Mesenchymal stem cell (in vitro differentiated cells and primary cell): ENCODE measurements around the gene NMNAT2.

Experiments
- DNase-seq: peaks from one replicate; pipeline ENCODE4 v3.0.0-alpha.2; 2013
- H2AFZ ChIP-seq: one replicate; pipeline ENCODE4 v1.6.1; 2013; ENCODE audit warnings: low read depth, mild to moderate bottlenecking, control low read depth, inconsistent platforms, low read length, moderate library complexity
- H2AK5ac ChIP-seq: 2 replicates; pipeline ENCODE4 v1.6.1; 2013; ENCODE audit warnings: low read length, moderate library complexity, mild to moderate bottlenecking, inconsistent platforms; ENCODE audit not compliant: severe bottlenecking
- H2BK120ac ChIP-seq: one replicate; pipeline ENCODE4 v1.6.1; 2013; ENCODE audit warnings: low read depth, mild to moderate bottlenecking, inconsistent platforms, low read length, moderate library complexity
- H2BK12ac ChIP-seq, 2 experiments: one replicate each; pipeline ENCODE4 v1.6.1; 2013; ENCODE audit warnings: inconsistent platforms in 2 of 2, low read length in 2 of 2, mild to moderate bottlenecking in 2 of 2, moderate library complexity in 2 of 2, control low read depth in 1 of 2
- H2BK15ac ChIP-seq: one replicate; pipeline ENCODE4 v1.6.1; 2013; ENCODE audit warnings: mild to moderate bottlenecking, low read depth, inconsistent platforms; ENCODE audit not compliant: poor library complexity, severe bottlenecking
- H2BK5ac ChIP-seq: 2 replicates; pipeline ENCODE4 v1.6.1; 2013; ENCODE audit warnings: low read depth, mild to moderate bottlenecking, low read length, control low read depth, inconsistent platforms; ENCODE audit not compliant: poor library complexity, severe bottlenecking
- H3K14ac ChIP-seq, 2 experiments: one replicate each; pipeline ENCODE4 v1.6.1; 2013; ENCODE audit warnings: inconsistent platforms in 2 of 2, low read length in 2 of 2, control low read depth in 1 of 2, mild to moderate bottlenecking in 1 of 2, moderate library complexity in 1 of 2
- H3K18ac ChIP-seq, 2 experiments: one replicate each; pipeline ENCODE4 v1.6.1; 2013; ENCODE audit warnings: inconsistent platforms in 2 of 2, low read length in 2 of 2, control low read depth in 1 of 2, low read depth in 1 of 2, mild to moderate bottlenecking in 1 of 2
- H3K23ac ChIP-seq, 2 experiments: one replicate each; pipeline ENCODE4 v1.6.1; 2013; ENCODE audit warnings: inconsistent platforms in 2 of 2, low read length in 2 of 2, mild to moderate bottlenecking in 2 of 2, moderate library complexity in 2 of 2, control low read depth in 1 of 2
- H3K27ac ChIP-seq: 2 replicates; pipeline ENCODE4 v1.5.1; 2013; ENCODE audit warnings: mild to moderate bottlenecking, moderate library complexity, low read length, control low read depth, inconsistent platforms; ENCODE audit not compliant: poor library complexity, severe bottlenecking
- H3K27me3 ChIP-seq, 2 experiments: 2 replicates each; pipeline versions ENCODE4 v1.6.1 to v1.7.0; 2013; ENCODE audit warnings: low read length in 2 of 2, mild to moderate bottlenecking in 2 of 2, moderate library complexity in 2 of 2, control low read depth in 1 of 2, inconsistent platforms in 1 of 2; ENCODE audit not compliant: control insufficient read depth in 1 of 2, insufficient read depth in 1 of 2
- H3K36me3 ChIP-seq, 2 experiments: 2 replicates each; pipeline versions ENCODE4 v1.6.1 to v1.7.0; 2013; ENCODE audit warnings: low read length in 2 of 2, control low read depth in 1 of 2, inconsistent platforms in 1 of 2, low read depth in 1 of 2, mild to moderate bottlenecking in 1 of 2; ENCODE audit not compliant: insufficient read depth in 2 of 2, control insufficient read depth in 1 of 2
- H3K4ac ChIP-seq, 2 experiments: one replicate each; pipeline ENCODE4 v1.6.1; 2013; ENCODE audit warnings: inconsistent platforms in 2 of 2, low read length in 2 of 2, mild to moderate bottlenecking in 2 of 2, moderate library complexity in 2 of 2, control low read depth in 1 of 2, low read depth in 1 of 2
- H3K4me1 ChIP-seq: 2 replicates; pipeline ENCODE4 v1.6.1; 2013; ENCODE audit warnings: low read depth, low read length, control low read depth; ENCODE audit not compliant: control insufficient read depth, insufficient read depth
- H3K4me2 ChIP-seq: 2 replicates; pipeline ENCODE4 v1.6.1; 2013; ENCODE audit warnings: low read length, mild to moderate bottlenecking, inconsistent platforms; ENCODE audit not compliant: poor library complexity, severe bottlenecking
- H3K4me3 ChIP-seq, 2 experiments: 2 replicates each; pipeline versions ENCODE4 v1.5.1 to v1.7.0; 2013; ENCODE audit warnings: low read length in 2 of 2, mild to moderate bottlenecking in 2 of 2, control low read depth in 1 of 2, low read depth in 1 of 2; ENCODE audit not compliant: insufficient read depth in 1 of 2
- H3K79me1 ChIP-seq: replicated peaks from 2 replicates; pipeline ENCODE4 v1.6.1; 2013; ENCODE audit warnings: mild to moderate bottlenecking, control low read depth, low read length, inconsistent platforms; ENCODE audit not compliant: poor library complexity, severe bottlenecking
- H3K9ac ChIP-seq: 2 replicates; pipeline ENCODE4 v1.7.0; 2013; ENCODE audit warnings: mild to moderate bottlenecking, low read length, moderate library complexity
- H3K9me3 ChIP-seq: 2 replicates; pipeline ENCODE4 v1.7.0; 2013; ENCODE audit warnings: mild to moderate bottlenecking, low read length; ENCODE audit not compliant: control insufficient read depth
- H4K8ac ChIP-seq: one replicate; pipeline ENCODE4 v1.6.1; 2013; ENCODE audit warnings: inconsistent platforms, mild to moderate bottlenecking, low read length, moderate library complexity
- H4K91ac ChIP-seq: one replicate; pipeline ENCODE4 v1.6.1; 2013; ENCODE audit warnings: mild to moderate bottlenecking, low read length, inconsistent platforms
- WGBS: methylation state at CpG from one replicate; pipeline ENCODE4 v1.1.7; 2013; ENCODE audit warnings: mixed read lengths; 5-methylcytosine and 5-hydroxymethylcytosine counted together

NMNAT2 gene

DNA sequence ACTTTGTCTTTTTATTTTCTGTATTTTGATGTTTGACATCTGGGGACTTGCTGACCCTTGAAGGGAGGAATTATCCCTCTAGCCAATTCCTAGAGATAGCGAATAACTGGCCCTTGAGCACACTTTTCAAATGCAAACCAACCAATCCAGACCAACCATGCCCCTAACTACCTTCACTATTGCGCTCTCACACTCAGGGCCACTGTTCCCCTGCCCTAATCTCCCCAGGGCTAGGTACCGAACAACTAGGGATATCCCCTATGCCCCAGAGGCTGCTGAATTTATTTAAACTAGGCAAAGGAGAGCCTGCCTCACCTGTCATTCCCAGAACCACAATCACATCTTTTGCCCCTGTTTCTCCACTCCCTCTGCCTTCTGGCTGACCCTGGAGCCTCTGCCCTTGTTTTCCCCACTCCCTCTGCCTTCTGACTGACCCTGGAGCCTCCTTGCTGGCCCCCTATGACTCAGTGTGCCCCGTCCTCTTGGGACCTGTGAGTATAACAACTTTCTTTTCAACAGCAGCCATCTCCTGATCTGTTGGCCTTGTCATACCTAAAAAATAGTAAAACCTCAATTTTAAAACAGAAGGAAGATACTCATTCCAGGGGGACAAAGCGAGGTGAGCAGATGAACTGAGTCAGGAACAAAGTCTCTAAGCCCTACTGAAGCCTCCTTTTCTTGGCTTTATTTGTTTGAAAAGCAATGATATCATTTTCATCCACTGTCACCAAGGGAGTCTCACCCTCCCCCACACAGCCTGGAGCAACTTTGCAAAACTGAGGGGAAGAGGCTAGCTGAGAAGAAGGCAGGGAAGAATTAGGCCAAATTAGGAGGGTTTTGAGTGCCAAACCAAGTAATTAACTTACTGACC, 115.5 kb downstream of the NMNAT2 start:
- Histone ChIP-seq H2BK15ac (peak overlapping the region; percentile 26), H3K36me3 (no peaks in the 10 kb centered on the region), H3K9me3 (no peaks in the 10 kb centered on the region), H3K4me1 (peaks cover 2% of the 10 kb centered on the region), H3K18ac (peak overlapping the region in 1 of 2 experiments; percentile 34), H2AK5ac (no peak overlapping the region), H3K4me3 (no peak overlapping the region), H2AFZ (no peak overlapping the region), H3K23ac (no peak overlapping the region), H2BK120ac (no peak overlapping the region), H3K9ac (peak overlapping the region; percentile 20), H3K79me1 (no peaks in the 10 kb centered on the region), H2BK12ac (peak overlapping the region in 1 of 2 experiments; percentile 69), H4K8ac (no peak overlapping the region), H4K91ac (no peak overlapping the region), H3K4me2 (no peak overlapping the region), H3K14ac (peak overlapping the region in 1 of 2 experiments; percentile 65), H3K27me3 (no peaks in the 10 kb centered on the region), H3K27ac (no peak overlapping the region), H2BK5ac (no peak overlapping the region), H3K4ac (no peak overlapping the region)
- 80% methylated on average over 5 of the region's 5 CpGs for WGBS
- DNase-seq = peak; percentile 15

DNA sequence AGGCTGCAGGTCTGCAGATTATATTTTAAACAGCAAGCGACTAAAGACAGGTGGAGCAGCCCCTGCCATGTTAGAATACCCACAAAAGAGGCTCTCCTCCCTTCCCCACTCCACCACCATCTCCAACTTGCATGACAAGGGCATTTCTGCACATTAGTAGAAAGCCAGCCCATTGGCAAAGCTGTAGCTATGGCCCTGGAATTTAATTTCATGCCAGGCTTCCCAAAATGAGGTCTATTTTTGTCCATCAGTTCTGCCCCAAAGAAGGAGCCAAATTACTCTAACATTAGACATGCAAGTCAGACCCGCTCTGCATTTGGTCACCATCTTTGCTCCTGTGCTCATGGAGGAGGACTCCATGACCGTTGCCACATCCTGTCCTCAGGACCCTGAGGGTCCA, 116.9 kb downstream of the NMNAT2 start:
- Histone ChIP-seq H2BK120ac (no peak overlapping the region), H3K27ac (no peak overlapping the region), H4K91ac (no peak overlapping the region), H3K9ac (no peak overlapping the region), H3K79me1 (no peaks in the 10 kb centered on the region), H3K18ac (no peak overlapping the region), H3K9me3 (no peaks in the 10 kb centered on the region), H2AK5ac (no peak overlapping the region), H3K36me3 (no peaks in the 10 kb centered on the region), H3K4me2 (no peak overlapping the region), H2AFZ (no peak overlapping the region), H3K4me3 (no peak overlapping the region), H3K4ac (no peak overlapping the region), H3K14ac (no peak overlapping the region), H2BK5ac (no peak overlapping the region), H3K27me3 (no peaks in the 10 kb centered on the region), H2BK15ac (no peak overlapping the region), H4K8ac (no peak overlapping the region), H3K23ac (no peak overlapping the region), H2BK12ac (no peak overlapping the region), H3K4me1 (peaks cover 2% of the 10 kb centered on the region)
- DNase-seq = no peak
- WGBS = 78% methylated on average over 3 of the region's 3 CpGs

DNA sequence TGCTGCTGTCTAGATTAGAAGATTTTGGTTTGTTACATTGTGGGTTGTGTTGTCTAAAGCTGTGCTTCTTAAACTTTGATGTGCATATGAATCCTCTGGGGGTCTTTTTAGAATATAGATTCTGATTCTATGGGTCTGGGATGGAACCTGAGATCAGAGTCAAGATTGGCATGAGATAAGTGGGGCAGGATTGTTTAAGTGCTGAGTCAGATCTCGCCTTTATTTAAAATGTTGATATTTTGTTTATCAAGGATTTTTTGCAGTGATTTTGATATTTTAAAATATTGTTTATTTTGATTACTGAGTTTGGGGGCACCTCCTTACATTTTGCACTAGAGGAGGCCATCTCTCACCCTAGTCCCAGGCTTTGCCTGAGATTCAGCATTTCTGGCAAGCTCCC, 117.4 kb downstream of the NMNAT2 start:
- 88% methylated on average over 1 of the region's 1 CpG for WGBS
- Histone ChIP-seq H4K8ac (no peak overlapping the region), H3K79me1 (no peaks in the 10 kb centered on the region), H3K4me3 (no peak overlapping the region), H4K91ac (no peak overlapping the region), H3K36me3 (no peaks in the 10 kb centered on the region), H3K4ac (no peak overlapping the region), H2BK120ac (no peak overlapping the region), H2AK5ac (no peak overlapping the region), H2BK5ac (no peak overlapping the region), H3K27ac (no peak overlapping the region), H3K27me3 (no peaks in the 10 kb centered on the region), H3K4me1 (peaks cover 2% of the 10 kb centered on the region), H3K9ac (no peak overlapping the region), H3K23ac (no peak overlapping the region), H2AFZ (no peak overlapping the region), H3K9me3 (no peaks in the 10 kb centered on the region), H3K18ac (no peak overlapping the region), H2BK15ac (no peak overlapping the region), H3K4me2 (no peak overlapping the region), H3K14ac (no peak overlapping the region), H2BK12ac (no peak overlapping the region)
- DNase-seq = no peak

GRCh38 chr1:183300395-183300794, 117.8 kb downstream of the NMNAT2 start:
- H2BK5ac ChIP-seq = no peak overlapping the region
- H3K4me2 ChIP-seq = no peak overlapping the region
- H3K4me3 ChIP-seq = no peak overlapping the region
- H2BK120ac ChIP-seq = no peak overlapping the region
- peaks cover 2% of the 10 kb centered on the region for H3K4me1 ChIP-seq
- no peak overlapping the region for H3K27ac ChIP-seq
- no peak overlapping the region for H2BK12ac ChIP-seq
- H3K18ac ChIP-seq = no peak overlapping the region
- no peak overlapping the region for H2AK5ac ChIP-seq
- no peaks in the 10 kb centered on the region for H3K9me3 ChIP-seq
- no peak overlapping the region for H4K91ac ChIP-seq
- no peak overlapping the region for H3K4ac ChIP-seq
- no peak overlapping the region for H4K8ac ChIP-seq
- no peak overlapping the region for H3K9ac ChIP-seq
- DNase-seq = no peak
- no peak overlapping the region for H2AFZ ChIP-seq
- no peaks in the 10 kb centered on the region for H3K27me3 ChIP-seq
- no peak overlapping the region for H3K23ac ChIP-seq
- no peaks in the 10 kb centered on the region for H3K79me1 ChIP-seq
- H3K14ac ChIP-seq = no peak overlapping the region
- no peak overlapping the region for H2BK15ac ChIP-seq
- H3K36me3 ChIP-seq = no peaks in the 10 kb centered on the region
